K562 (cell line): ENCODE data around the gene GYG2.

Experiments used
- ATF7 ChIP-seq: fragments of 450-650 bp; IDR thresholded peaks from 2 replicates; pipeline ENCODE4 v1.7.1; 2014; ENCODE audit warnings: mild to moderate bottlenecking, moderate library complexity
- CBX8 ChIP-seq: fragments of 200-600 bp; sonication (generic); IDR thresholded peaks from 2 replicates; pipeline ENCODE4 v1.6.1; 2012; ENCODE audit warnings: borderline replicate concordance, mixed run types, low read depth, mild to moderate bottlenecking, moderate library complexity, mixed read lengths, low read length, control low read depth, inconsistent platforms; ENCODE audit not compliant: poor library complexity, severe bottlenecking; ENCODE audit errors: extremely low read depth
- MECOM ChIP-seq: fragments of 250-450 bp; sonication (Bioruptor Pico); IDR thresholded peaks from 2 replicates; pipeline ENCODE4 v1.8.0; 2022; ENCODE audit warnings: inconsistent platforms
- MYC ChIP-seq, 2 experiments: fragments of 250-450 bp in 1 of 2; sonication (Bioruptor Pico) in 1 of 2; IDR thresholded peaks; 2 replicates each; pipeline versions ENCODE4 v1.5.1 to v1.6.1; 2012 to 2021; ENCODE audit warnings: low read depth in 2 of 2, borderline replicate concordance in 1 of 2, improper control_type of control experiment in 1 of 2, low read length in 1 of 2, mild to moderate bottlenecking in 1 of 2, moderate library complexity in 1 of 2
- POLR2AphosphoS5 ChIP-seq: IDR thresholded peaks from 2 replicates; pipeline ENCODE4 v1.6.1; 2011; ENCODE audit warnings: mild to moderate bottlenecking, low read depth, low read length, moderate library complexity; ENCODE audit not compliant: control insufficient read depth, insufficient read depth
- TCF3 ChIP-seq: sonication (generic); formaldehyde crosslinking; IDR thresholded peaks from 2 replicates; pipeline ENCODE4 v1.4.0; 2020; ENCODE audit warnings: mild to moderate bottlenecking, missing genetic modification reagents
- ZNF324 ChIP-seq: fragments of 250-450 bp; sonication (Bioruptor Pico); IDR thresholded peaks from 2 replicates; pipeline ENCODE4 v1.4.0; 2020; ENCODE audit warnings: mild to moderate bottlenecking
- TF ChIP-seq, protein P1 (sequence below), 3 experiments: IDR thresholded peaks in 2 of 3; conservative IDR thresholded peaks in 1 of 3; 2 replicates each; pipeline ENCODE4 v1.5.1; 2011 to 2012; ENCODE audit warnings: low read length in 3 of 3, mild to moderate bottlenecking in 3 of 3, control low read depth in 2 of 3, improper control_type of control experiment in 1 of 3, inconsistent platforms in 1 of 3, low read depth in 1 of 3, mixed read lengths in 1 of 3, moderate library complexity in 1 of 3; ENCODE audit not compliant: insufficient read depth in 2 of 3
- TF ChIP-seq, protein P2 (sequence below), 2 experiments: fragments of 450-650 bp in 1 of 2; sonication (generic) in 1 of 2; formaldehyde crosslinking in 1 of 2; IDR thresholded peaks in 1 of 2; conservative IDR thresholded peaks in 1 of 2; 2 replicates each; pipeline versions ENCODE4 v1.6.1 to v1.8.1; 2016 to 2023; ENCODE audit warnings: mild to moderate bottlenecking in 2 of 2, moderate library complexity in 2 of 2, inconsistent platforms in 1 of 2, missing genetic modification reagents in 1 of 2

DNA sequence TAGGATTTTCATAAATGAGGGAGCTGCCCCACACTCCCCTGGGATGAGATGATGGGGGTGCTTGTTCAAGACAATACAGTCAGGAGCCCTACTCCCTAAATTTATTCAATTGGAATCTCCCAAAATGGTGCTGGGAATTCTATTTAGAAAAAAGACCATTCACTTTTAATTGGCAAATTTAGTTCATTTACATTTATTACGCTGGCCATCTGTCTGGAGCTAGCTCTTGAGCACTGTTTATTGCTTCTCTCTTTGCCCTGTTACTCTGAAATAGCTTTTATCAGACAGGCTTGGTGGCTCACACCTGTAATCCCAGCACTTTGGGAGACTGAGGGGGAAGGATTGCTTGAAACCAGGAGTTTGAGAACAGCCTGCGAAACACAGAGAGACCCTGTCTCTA, 102.4 kb downstream of the GYG2 start:
- TF ChIP-seq, protein P1, sequence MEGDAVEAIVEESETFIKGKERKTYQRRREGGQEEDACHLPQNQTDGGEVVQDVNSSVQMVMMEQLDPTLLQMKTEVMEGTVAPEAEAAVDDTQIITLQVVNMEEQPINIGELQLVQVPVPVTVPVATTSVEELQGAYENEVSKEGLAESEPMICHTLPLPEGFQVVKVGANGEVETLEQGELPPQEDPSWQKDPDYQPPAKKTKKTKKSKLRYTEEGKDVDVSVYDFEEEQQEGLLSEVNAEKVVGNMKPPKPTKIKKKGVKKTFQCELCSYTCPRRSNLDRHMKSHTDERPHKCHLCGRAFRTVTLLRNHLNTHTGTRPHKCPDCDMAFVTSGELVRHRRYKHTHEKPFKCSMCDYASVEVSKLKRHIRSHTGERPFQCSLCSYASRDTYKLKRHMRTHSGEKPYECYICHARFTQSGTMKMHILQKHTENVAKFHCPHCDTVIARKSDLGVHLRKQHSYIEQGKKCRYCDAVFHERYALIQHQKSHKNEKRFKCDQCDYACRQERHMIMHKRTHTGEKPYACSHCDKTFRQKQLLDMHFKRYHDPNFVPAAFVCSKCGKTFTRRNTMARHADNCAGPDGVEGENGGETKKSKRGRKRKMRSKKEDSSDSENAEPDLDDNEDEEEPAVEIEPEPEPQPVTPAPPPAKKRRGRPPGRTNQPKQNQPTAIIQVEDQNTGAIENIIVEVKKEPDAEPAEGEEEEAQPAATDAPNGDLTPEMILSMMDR (IDR thresholded peaks at IDR 0.05 in 2 of 3, conservative IDR thresholded peaks at IDR 0.05 in 1 of 3; ENCODE audit: insufficient read depth in 2 of 3, low read depth in 1 of 3, low read length in 3 of 3): no peak
- TF ChIP-seq TCF3 (CRISPR knock-in tag) (no peak), MECOM (no peak), ATF7 (no peak), ZNF324 (CRISPR knock-in tag) (no peak), POLR2AphosphoS5 (no peak), MYC (IDR thresholded peaks at IDR 0.05; ENCODE audit: low read depth, low read length) (no peak), MYC (CRISPR knock-in tag; IDR thresholded peaks at IDR 0.05; ENCODE audit: borderline replicate concordance, low read depth) (no peak), CBX8 (no peak)
- TF ChIP-seq, protein P2, sequence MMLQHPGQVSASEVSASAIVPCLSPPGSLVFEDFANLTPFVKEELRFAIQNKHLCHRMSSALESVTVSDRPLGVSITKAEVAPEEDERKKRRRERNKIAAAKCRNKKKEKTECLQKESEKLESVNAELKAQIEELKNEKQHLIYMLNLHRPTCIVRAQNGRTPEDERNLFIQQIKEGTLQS (IDR thresholded peaks at IDR 0.05): no peak
- TF ChIP-seq, protein P2 (CRISPR knock-in tag; conservative IDR thresholded peaks at IDR 0.05): no peak
